Colonic mucosa (tissue), 4 donors: ENCODE measurements around the gene BAHD1. TPM values are rescaled to one million over a fixed set of nuclear protein-coding genes. Genes with fewer than 3 reads are reported as not detected.

Source experiments
- DNase-seq: peaks from one replicate; pipeline ENCODE4 v3.0.0-alpha.2; 2020
- H3K27ac ChIP-seq: fragments of 200-600 bp; one replicate; pipeline ENCODE4 v1.8.0; 2021
- H3K27me3 ChIP-seq: fragments of 200-600 bp; one replicate; pipeline ENCODE4 v1.8.0; 2021
- H3K36me3 ChIP-seq: fragments of 200-600 bp; one replicate; pipeline ENCODE4 v1.8.0; 2021
- H3K4me1 ChIP-seq: fragments of 200-600 bp; one replicate; pipeline ENCODE4 v1.8.0; 2021; ENCODE audit warnings: mild to moderate bottlenecking
- H3K4me3 ChIP-seq: fragments of 200-600 bp; one replicate; pipeline ENCODE4 v1.8.0; 2021
- H3K9ac ChIP-seq, 2 donors: one replicate each; pipeline ENCODE4 v1.7.0; 2013; ENCODE audit warnings: control low read depth in 2 of 2, low read depth in 2 of 2, low read length in 2 of 2
- H3K9me3 ChIP-seq: fragments of 200-600 bp; one replicate; pipeline ENCODE4 v1.8.0; 2021
- CTCF ChIP-seq: fragments of 200-600 bp; IDR thresholded peaks from one replicate; pipeline ENCODE4 v1.8.0; 2022; ENCODE audit warnings: antibody characterized with exemption, mild to moderate bottlenecking
- intact Hi-C: fragments of 100-400 bp; cut with DNase I; formaldehyde crosslinking; loops from one replicate; pipeline ENCODE4 v1.14.1; 2022
- total RNA-seq, 2 donors: library from RNA; stranded (reverse); fragmentation: NEBNext Ultra II Directional in 1 of 2; extraction: Animal tissue kit (Norgen Biotek cat#: 25700) in 1 of 2; gene quantifications; one replicate each; pipeline ENCODE4 v1.2.1, GENCODE V29; 2021
- donor health status: healthy.
- donor health status: DM: no; HTN: no; CAD: no.
- donor health status: DM: no; HTN: no; CAD: no.

The BAHD1 gene
- total RNA-seq, 2 donors from 2014 or later: 25.3 to 26.3 TPM

GRCh38 chr15:40493089-40493840, 52.5 kb downstream of the BAHD1 start:
- Histone ChIP-seq H3K9me3 (no peaks in the 10 kb centered on the region), H3K4me3 (no peak overlapping the region), H3K27ac (no peak overlapping the region), H3K9ac (no peak overlapping the region), H3K4me1 (no peaks in the 10 kb centered on the region), H3K36me3 (no peaks in the 10 kb centered on the region), H3K27me3 (no peaks in the 10 kb centered on the region)
- TF ChIP-seq CTCF: no peak
- intact Hi-C loops: no loop called here
- DNase-seq: no peak

- intact Hi-C loops: no loop called here
- no peaks in the 10 kb centered on the region for H3K36me3 ChIP-seq
- H3K27ac ChIP-seq: no peak overlapping the region
- H3K27me3 ChIP-seq: no peaks in the 10 kb centered on the region
- no peaks in the 10 kb centered on the region for H3K9me3 ChIP-seq
- H3K4me3 ChIP-seq: no peak overlapping the region
- no peak for TF ChIP-seq CTCF
- no peak for DNase-seq
- H3K4me1 ChIP-seq: no peaks in the 10 kb centered on the region
- H3K9ac ChIP-seq: no peak overlapping the region
Observed at GRCh38 chr15:40495516-40495915, 54.8 kb downstream of the BAHD1 start.

GRCh38 chr15:40498418-40498817, 57.7 kb downstream of the BAHD1 start:
- no peak overlapping the region for H3K4me3 ChIP-seq
- TF ChIP-seq CTCF: no peak
- H3K9me3 ChIP-seq: no peaks in the 10 kb centered on the region
- H3K9ac ChIP-seq: no peak overlapping the region
- no peak overlapping the region for H3K27ac ChIP-seq
- intact Hi-C loops: no loop called here
- DNase-seq: no peak
- no peaks in the 10 kb centered on the region for H3K36me3 ChIP-seq
- no peaks in the 10 kb centered on the region for H3K27me3 ChIP-seq
- no peaks in the 10 kb centered on the region for H3K4me1 ChIP-seq

GRCh38 chr15:40498891-40499290, 58.1 kb downstream of the BAHD1 start:
- Histone ChIP-seq H3K36me3 (no peaks in the 10 kb centered on the region), H3K4me1 (no peaks in the 10 kb centered on the region), H3K27ac (no peak overlapping the region), H3K9ac (no peak overlapping the region), H3K4me3 (no peak overlapping the region), H3K27me3 (no peaks in the 10 kb centered on the region), H3K9me3 (no peaks in the 10 kb centered on the region)
- TF ChIP-seq CTCF: no peak
- no peak for DNase-seq
- intact Hi-C loops: no loop called here

GRCh38 chr15:40499931-40500330, 59.2 kb downstream of the BAHD1 start:
- no peaks in the 10 kb centered on the region for H3K9me3 ChIP-seq
- no peaks in the 10 kb centered on the region for H3K4me1 ChIP-seq
- H3K36me3 ChIP-seq: no peaks in the 10 kb centered on the region
- H3K27me3 ChIP-seq: no peaks in the 10 kb centered on the region
- no peak for DNase-seq
- H3K4me3 ChIP-seq: no peak overlapping the region
- intact Hi-C loops: no loop called here
- no peak overlapping the region for H3K9ac ChIP-seq
- TF ChIP-seq CTCF: no peak
- H3K27ac ChIP-seq: no peak overlapping the region
